Right lung (tissue), 5 donors: Measurements from ENCODE around the gene FAM83C. TPM values are rescaled to one million over a fixed set of nuclear protein-coding genes. Genes with fewer than 3 reads are reported as not detected.

Experiments
- DNase-seq, 2 donors: peaks; one replicate each; pipeline ENCODE4 v3.0.0-alpha.2; 2013
- polyA plus RNA-seq, 5 donors: library from polyadenylated mRNA; unstranded; fragments of 120-200 nt; gene quantifications; one replicate each; pipeline versions ENCODE4 v1.2.1 to v1.2.3, GENCODE V29; 2013; ENCODE audit warnings: inconsistent platforms in 1 of 5, low replicate concordance in 1 of 5; ENCODE audit not compliant: insufficient read length in 5 of 5, insufficient read depth in 1 of 5

Gene FAM83C
- polyA plus RNA-seq, 5 donors, result 0.05 TPM; not detected in 4

- DNase-seq, result no peak
Observed at GRCh38 chr20:35300469-35301262, 8.4 kb upstream of the FAM83C start.

DNA sequence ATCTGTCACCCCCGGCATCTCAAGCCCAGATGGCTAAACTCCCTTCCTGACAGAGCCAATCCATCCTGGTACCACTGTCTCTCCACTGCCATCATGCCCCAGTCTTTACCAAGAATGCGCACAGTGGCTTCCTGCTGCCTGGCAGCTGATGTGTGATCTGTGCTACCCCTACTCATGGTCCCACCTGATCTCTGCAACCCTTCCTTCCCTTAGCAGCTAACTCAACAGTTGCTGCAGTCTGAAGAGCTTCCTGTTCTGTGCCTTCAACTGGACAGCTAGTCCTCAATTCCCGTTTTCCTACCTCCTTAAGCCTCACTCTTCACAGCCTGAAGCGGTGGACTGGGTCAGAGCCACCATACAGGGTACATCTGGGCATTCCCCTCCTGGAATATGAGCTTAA is 7.6 kb upstream of the FAM83C start:
- DNase-seq, result no peak

- DNase-seq, result no peak
Observed at GRCh38 chr20:35298264-35298663, 6.0 kb upstream of the FAM83C start.

GRCh38 chr20:35297740-35298139 is 5.5 kb upstream of the FAM83C start:
- DNase-seq, result no peak

GRCh38 chr20:35297155-35297554 is 4.9 kb upstream of the FAM83C start:
- DNase-seq, result no peak

- DNase-seq, result no peak
Observed at GRCh38 chr20:35296101-35296554, 3.9 kb upstream of the FAM83C start.

DNA sequence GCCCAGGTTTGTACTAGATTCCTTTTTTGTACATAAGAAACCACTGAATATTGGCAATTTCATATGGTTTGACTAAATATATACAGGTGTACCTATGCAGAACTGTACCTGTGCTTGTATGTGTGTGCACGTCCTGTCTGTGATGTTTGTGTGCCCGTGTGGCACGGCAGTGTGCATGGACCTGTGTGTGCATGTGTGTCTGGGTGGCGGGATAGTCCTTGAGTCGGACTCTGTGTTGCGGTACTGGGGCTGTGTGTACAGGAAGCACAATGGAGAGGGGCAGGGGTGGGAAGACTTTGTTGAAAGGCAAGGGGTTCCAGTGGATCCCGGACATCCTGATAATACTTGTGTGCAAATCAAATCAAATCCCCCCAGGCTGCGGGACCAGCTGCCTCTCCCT is 3.4 kb upstream of the FAM83C start:
- no peak for DNase-seq

- no peak for DNase-seq
Observed at GRCh38 chr20:35295058-35295457, 2.8 kb upstream of the FAM83C start.

DNA sequence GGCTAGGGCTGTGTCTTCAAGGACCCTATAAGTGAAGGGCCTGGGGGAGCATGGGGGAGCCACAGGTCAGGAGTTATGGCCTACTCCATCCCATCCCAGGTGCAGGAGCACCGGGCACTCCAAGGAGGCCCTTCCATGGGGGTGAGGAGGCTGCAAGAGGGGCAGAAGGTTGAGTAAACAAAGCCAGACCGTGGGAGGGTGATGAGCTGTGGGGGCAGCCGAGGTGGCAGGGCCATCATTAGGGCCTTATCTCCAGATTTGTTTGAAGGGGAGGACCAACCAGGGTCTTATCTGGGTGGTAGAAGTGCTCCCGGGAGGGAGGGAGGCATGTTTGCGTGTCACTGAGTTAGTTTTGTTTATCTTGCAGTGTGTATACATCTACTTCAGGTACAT is 2.1 kb upstream of the FAM83C start:
- DNase-seq, result no peak

DNA sequence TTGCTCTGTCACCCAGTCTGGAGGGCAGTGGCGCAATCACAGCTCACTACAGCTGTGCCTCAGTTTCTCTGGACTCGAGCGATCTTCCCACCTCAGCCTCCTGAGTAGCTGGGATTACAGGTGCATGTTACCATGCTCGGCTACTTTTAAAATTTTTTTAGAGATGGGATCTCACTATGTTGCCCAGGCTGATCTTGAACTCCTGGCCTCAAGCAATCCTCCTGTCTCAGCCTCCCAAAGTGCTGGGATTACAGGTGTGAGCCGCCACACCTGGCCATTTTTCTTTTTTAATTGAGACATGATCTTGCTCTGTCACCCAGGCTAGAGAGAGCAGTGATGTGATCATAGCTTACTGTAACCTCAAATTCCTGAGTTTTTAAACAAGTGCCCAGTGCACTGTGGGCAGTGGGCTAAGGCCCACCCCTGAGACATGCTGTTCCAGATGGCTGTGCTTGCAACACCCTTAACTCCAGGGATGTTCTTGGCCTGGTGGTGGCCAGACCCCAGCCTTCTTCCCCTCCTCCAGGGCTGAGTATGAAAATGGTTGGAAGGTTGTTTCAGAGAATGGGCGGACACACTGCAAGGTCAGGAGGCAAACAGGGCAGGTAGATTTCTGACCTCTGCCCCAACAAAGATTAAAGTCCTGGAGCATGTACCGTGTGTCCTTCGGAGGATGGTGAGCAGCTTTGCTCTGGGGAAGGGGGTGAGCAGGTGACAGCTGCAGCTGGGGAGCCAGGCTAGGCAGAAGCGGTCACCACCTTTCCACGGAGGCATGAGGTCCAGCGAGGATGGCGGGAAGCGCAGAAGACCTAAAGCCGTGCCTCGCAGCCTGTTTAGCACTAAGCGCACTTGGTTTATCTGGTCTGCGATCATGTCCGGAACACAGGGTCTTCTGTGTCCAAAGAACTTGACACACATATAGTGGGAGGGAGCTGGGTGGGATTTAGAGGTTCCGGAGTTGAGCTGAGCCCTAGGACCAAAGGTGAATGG is 1.4 kb upstream of the FAM83C start:
- DNase-seq, result no peak

DNA sequence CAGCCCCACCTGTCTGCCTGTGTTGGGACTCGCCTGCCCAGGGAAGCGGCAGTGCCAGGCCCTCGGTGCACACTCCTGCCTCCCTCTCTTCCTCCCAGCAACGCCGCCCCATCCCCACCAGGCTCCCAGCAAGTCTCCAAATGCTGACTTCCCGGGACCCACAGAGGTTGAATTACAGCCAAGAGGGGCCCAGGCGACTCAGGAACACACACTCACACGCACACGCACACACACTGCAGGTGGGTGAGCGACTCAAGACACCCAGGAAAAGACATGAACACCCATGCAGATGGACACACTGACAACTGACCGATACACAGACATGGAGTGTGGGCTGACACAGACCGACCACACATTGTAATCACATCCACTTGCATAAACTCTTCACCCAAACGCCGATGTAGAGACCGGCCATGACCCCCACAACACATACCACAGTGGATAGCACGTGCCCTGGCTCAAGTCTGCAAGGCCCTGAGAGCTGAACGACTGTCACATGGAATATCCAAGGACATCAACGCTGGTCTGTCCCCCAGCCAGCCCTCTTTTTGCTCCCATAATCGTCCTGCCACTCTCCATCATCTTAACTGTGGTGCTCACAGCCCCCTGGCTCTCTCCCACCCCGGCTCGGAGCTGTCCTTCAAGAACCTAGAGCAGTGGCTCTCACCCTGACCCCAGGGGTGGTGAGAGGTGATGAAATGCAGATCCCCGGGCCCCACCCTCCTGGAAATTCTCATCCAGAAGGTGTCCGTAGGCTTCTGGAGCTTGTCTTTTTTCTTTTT is 470 bp upstream of the FAM83C start:
- DNase-seq, result no peak

DNA sequence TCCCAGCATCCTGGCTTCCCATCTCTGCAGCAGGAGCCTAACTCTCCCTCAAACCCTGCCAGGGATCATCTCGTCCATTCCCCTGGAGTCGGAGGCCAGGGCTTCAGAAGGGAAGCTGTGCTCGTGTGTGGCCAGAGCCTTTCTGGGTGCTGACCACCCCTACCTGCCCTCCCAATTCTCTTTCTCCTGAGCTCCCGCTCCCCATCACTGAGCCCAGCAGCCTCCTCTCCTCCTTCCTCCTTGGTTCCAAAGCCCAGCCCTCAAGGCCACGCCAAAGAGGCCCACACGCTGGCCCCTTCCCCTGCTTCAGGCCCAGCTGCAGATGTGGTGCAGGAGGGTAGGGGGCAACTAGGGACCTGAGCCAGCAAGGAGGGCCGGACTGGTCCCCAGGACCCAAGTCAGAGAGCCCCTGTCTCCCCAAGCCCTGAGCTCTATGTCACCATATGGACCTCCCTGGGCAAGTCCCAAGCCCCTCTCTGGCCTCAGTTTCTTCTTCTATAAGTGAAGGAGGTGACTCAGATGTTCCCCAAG is 1.3 kb downstream of the FAM83C start:
- DNase-seq, result no peak

DNA sequence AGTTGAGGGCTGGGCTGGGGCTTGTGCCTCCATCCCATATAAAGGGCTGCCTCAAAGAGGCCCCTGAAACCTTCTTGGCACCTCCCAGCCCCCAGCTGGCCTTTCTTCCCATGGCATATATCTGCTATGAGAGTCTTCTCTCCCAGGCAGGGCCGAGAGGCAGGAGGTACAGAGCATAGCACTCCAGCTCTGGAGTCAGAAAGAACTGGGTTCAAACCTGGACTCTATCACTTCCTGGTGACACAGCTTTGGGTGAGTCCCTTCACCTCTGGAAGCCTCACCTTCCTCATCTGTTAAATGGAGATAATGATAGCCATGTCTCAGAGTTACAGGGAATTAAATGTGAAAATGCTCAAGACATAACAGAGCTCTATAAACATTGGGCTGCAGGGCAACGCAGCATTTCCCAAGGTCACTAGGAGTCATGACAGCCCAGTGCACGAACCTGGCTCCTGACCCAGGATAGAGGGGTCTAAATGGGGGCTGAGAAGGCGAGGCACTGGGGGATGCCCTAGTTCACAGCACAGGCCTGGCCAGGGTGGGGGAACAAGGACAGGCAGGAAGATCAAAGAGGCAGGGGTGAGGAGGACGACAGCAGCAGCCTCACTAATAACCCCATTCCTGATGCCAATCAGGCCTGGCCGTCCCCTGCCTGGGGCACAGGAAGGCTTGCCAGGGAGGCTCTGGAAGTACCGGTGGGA is 1.9 kb downstream of the FAM83C start:
- no peak for DNase-seq

DNA sequence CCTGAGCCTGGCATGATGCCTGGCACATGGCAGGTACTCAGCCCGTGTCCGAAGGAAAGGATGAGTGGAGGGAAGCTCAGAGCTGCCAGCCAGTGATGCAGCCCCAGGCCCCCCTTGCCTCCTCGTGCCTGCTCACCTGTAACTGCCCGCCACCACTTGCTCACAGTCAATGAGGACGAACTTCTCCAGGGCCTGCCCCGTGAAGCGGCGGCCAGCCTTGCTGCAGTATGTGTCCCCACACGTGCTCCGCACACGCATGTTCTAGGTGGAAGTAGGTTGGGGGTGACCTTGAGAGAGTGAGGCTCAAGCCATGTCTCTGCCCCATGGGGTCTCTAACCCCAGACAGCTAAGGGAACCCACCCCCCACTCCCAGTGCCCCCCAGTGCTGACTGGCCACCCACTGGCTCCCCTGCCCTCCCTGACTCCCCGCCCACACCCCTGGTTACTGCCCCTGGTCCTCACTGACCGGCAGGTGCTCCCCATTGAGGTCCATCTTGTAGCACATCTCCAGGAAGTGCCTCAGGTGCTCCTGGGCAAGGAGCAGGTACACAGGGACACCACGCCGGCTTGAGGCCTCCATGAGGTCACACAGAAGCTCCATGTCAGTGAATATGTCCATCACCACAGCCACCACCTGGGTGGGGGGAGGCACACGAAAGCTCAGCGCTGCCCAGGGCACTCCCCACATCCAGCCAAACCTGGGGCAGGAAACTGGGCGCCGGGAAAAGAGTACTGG is 3.7 kb downstream of the FAM83C start:
- DNase-seq, result no peak

GRCh38 chr20:35287509-35288324 is 4.5 kb downstream of the FAM83C start:
- no peak for DNase-seq

DNA sequence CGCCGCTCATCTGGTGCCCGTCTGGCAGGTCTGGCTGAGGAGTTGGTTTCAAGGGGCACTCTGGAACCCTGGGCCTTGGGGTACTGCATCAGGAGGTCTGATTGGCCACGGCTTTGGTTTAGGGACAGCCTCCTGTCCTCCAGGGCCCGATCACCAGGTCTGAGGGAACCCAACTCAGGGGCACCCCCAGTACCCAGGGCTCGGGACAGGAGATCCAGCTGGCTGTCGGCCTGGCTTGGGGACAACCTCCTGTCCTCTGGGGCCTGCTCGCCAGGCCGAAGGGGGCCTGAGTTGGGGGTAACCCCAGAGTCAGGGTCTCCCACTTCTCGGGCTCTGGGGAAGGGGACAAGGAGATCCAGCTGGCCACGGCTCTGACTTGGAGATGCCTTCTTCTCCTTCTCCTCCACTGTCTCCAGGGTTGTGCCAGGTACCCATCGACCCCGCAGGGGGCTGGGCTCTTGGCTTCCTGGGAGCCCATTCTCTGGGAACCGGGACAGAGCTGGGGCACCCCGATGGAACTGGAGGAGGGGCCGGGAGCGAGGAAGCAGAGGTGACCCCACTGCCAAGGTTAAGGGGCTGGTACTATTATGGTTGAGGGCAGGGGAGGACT is 5.2 kb downstream of the FAM83C start:
- no peak for DNase-seq

GRCh38 chr20:35286077-35286898 is 5.9 kb downstream of the FAM83C start:
- DNase-seq, result no peak

DNA sequence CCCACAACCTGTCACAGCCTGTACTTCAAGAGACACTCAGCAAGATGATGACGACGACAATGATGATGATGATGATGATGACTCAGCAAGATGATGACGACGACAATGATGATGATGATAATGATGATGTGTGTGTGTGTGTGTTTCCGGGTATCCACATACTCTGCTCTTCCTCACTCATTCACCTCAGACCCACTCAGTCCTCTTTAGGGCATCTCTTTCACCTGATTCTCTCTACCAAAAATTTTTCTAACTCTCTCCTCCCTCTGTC is 6.5 kb downstream of the FAM83C start:
- no peak for DNase-seq
